ENCODE measurements around the gene TTC27.

GRCh38 chr2:32735348-32735747 lies 107.5 kb downstream of the TTC27 start:
- no peak for TF ChIP-seq POLR2A (IDR thresholded peaks at IDR 0.05)
- no peak for TF ChIP-seq CTCF (IDR thresholded peaks at IDR 0.05)
